ENCODE measurements around the gene IDH3A. TPM values are rescaled to one million over a fixed set of nuclear protein-coding genes. Genes with fewer than 3 reads are reported as not detected.

IDH3A gene
- total RNA-seq, 1 experiment from 2014 or later: 74.8 TPM

DNA sequence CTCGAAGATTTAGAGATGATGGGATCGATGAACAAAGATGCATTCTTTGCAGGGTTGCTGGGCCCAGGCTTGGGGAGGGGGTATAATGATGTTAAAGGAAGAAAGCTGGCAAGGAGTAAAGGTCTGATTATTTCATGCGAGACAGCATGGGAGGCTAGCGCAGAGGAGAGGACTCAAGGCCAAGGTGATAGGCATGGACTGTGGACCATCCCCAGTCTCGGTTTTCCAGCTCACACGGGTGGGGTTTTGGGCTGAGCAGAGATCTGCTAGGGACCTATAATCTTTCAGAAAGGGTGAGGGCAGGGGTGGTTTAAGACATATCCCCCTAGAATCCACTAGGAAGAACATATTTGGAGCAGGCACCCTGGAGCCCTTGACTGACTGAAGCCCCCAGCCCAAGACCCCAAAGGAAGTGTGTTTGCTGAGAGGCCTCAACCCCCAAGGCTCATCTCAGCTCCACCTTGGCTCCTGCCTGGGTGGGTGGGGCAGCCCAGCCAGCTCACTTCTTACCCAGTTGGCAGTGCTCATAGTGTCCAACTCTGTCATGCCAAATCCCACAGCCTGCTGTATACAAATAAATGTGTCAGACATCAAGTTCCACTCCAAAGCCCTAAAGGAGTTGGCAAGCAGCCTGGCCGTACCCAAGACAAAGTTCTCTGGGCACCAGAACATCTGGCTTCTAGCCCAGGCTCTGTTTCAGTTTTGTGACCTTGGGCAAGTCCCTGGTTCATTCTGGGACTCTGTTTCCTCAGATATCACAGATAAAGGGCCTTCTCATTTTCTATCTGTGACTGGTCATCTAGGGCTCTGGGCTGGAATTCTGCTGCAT lies 67.3 kb downstream of the IDH3A start:
- peak; percentile 33 for DNase-seq (ENCODE audit: low read depth)

GRCh38 chr15:78220713-78221112 lies 71.6 kb downstream of the IDH3A start:
- no peak for DNase-seq (ENCODE audit: low read depth)

Other genes with a start within 250 kb of the IDH3A start
- 13.3 and 15.9 TPM in 2 replicates for gene TBC1D2B, start 71.7 kb upstream of the IDH3A start, total RNA-seq (2014; rRNA removed; shearing (Covaris generic))
- gene SH2D7, start 56.8 kb upstream of the IDH3A start, total RNA-seq (2014; rRNA removed; shearing (Covaris generic)): not detected in 2 replicates
- 0.08 TPM in 1 of 2 replicates, not detected in the other for gene CIB2, start 17.9 kb upstream of the IDH3A start, total RNA-seq (2014; rRNA removed; shearing (Covaris generic))
- gene ACSBG1, start 85.2 kb downstream of the IDH3A start, total RNA-seq (2014; rRNA removed; shearing (Covaris generic)): 0.20 and 0.24 TPM in 2 replicates
- not detected in 2 replicates for gene DNAJA4, start 115.2 kb downstream of the IDH3A start, total RNA-seq (2014; rRNA removed; shearing (Covaris generic))
- gene SKIC8, start 150.2 kb downstream of the IDH3A start, total RNA-seq (2014; rRNA removed; shearing (Covaris generic)): 87.7 and 90.9 TPM in 2 replicates
- gene CRABP1, start 191.0 kb downstream of the IDH3A start, total RNA-seq (2014; rRNA removed; shearing (Covaris generic)): not detected in 2 replicates